Gastroesophageal sphincter (tissue), 3 donors: Measurements from ENCODE around the gene IQGAP1.
"Not testable (repeated sequence)": the region's sequence is repeated elsewhere in the genome, so short reads cannot be mapped to it uniquely, and the experiment has no call there.

ENCODE experiments used
- EP300 ChIP-seq: sonication (generic); formaldehyde crosslinking; IDR thresholded peaks from one replicate; pipeline ENCODE4 v1.6.1; 2017; ENCODE audit warnings: antibody characterized with exemption, mild to moderate bottlenecking
- POLR2A ChIP-seq, 2 donors: fragments of 450-650 bp; IDR thresholded peaks; one replicate each; pipeline ENCODE4 v1.6.1; 2017; ENCODE audit warnings: antibody characterized with exemption in 2 of 2, mild to moderate bottlenecking in 2 of 2, moderate library complexity in 1 of 2
- POLR2AphosphoS5 ChIP-seq: sonication (generic); formaldehyde crosslinking; IDR thresholded peaks from one replicate; pipeline ENCODE4 v1.6.1; 2017; ENCODE audit warnings: antibody characterized with exemption
- TF ChIP-seq, protein P1 (sequence below), 4 experiments: fragments of 200-600 bp in 2 of 4; fragments of 450-650 bp in 2 of 4; sonication (generic) in 1 of 4; IDR thresholded peaks; one replicate each; pipeline ENCODE4 v1.5.1; 2017 to 2019; ENCODE audit warnings: antibody characterized with exemption in 4 of 4, mild to moderate bottlenecking in 2 of 4, moderate library complexity in 2 of 4

DNA sequence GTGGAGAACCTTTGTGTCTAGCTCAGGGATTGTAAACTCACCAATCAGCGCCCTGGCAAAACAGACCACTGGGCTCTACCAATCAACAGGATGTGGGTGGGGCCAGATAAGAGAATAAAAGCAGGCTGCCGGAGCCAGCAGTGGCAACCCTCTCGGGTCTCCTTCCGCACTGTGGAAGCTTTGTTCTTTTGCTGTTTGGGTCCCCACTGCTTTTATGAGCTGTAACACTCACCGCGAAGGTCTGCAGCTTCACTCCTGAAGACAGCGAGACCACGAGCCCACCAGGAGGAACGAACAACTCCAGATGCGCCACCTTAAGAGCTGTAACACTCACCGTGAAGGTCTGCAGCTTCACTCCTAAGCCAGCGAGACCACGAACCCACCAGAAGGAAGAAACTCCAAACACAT, 123.2 kb downstream of the IQGAP1 start:
- TF ChIP-seq, protein P1, sequence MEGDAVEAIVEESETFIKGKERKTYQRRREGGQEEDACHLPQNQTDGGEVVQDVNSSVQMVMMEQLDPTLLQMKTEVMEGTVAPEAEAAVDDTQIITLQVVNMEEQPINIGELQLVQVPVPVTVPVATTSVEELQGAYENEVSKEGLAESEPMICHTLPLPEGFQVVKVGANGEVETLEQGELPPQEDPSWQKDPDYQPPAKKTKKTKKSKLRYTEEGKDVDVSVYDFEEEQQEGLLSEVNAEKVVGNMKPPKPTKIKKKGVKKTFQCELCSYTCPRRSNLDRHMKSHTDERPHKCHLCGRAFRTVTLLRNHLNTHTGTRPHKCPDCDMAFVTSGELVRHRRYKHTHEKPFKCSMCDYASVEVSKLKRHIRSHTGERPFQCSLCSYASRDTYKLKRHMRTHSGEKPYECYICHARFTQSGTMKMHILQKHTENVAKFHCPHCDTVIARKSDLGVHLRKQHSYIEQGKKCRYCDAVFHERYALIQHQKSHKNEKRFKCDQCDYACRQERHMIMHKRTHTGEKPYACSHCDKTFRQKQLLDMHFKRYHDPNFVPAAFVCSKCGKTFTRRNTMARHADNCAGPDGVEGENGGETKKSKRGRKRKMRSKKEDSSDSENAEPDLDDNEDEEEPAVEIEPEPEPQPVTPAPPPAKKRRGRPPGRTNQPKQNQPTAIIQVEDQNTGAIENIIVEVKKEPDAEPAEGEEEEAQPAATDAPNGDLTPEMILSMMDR (IDR thresholded peaks at IDR 0.05), result not testable (repeated sequence)
- not testable (repeated sequence) for TF ChIP-seq POLR2AphosphoS5; POLR2A (IDR thresholded peaks at IDR 0.05); EP300
